ENCODE results near the gene LY6G5C. TPM values are rescaled to one million over a fixed set of nuclear protein-coding genes. Genes with fewer than 3 reads are reported as not detected.

Gene LY6G5C
- total RNA-seq, 1 experiment from 2014 or later: not detected

GRCh38 chr6:31701666-31702404 is 21.0 kb upstream of the LY6G5C start:
- DNase-seq: peak; percentile 79
- H3K9ac ChIP-seq (ENCODE audit: low read length): peak overlapping the region; percentile 92
- H2AFZ ChIP-seq (ENCODE audit: low read length): no peak overlapping the region
- no peaks in the 10 kb centered on the region for H3K9me3 ChIP-seq (ENCODE audit: low read length)
- no peaks in the 10 kb centered on the region; the same call in 1 of the 2 replicates for H3K36me3 ChIP-seq (ENCODE audit: insufficient read depth, low read length)
- H3K27me3 ChIP-seq (ENCODE audit: low read length): no peaks in the 10 kb centered on the region
- H3K4me3 ChIP-seq (ENCODE audit: low read length): peak overlapping the region; percentile 84
- H4K20me1 ChIP-seq (ENCODE audit: insufficient read depth, low read depth, low read length): no peaks in the 10 kb centered on the region
- peak overlapping the region; percentile 86 for H3K27ac ChIP-seq (ENCODE audit: low read length)
- peak overlapping the region; percentile 93 for H3K4me2 ChIP-seq (ENCODE audit: low read depth, low read length, poor library complexity, severe bottlenecking)
- peaks cover 27% of the 10 kb centered on the region for H3K79me2 ChIP-seq (ENCODE audit: low read length)
- H3K9me2 ChIP-seq (replicated peaks; ENCODE audit: insufficient read depth, low read length): no peaks in the 10 kb centered on the region
- H3K4me1 ChIP-seq (ENCODE audit: low read length): peaks cover 34% of the 10 kb centered on the region

GRCh38 chr6:31700740-31701401 is 20.0 kb upstream of the LY6G5C start:
- Histone ChIP-seq H3K27ac (ENCODE audit: low read length) (peak overlapping the region; percentile 86), H3K4me1 (ENCODE audit: low read length) (peaks cover 34% of the 10 kb centered on the region), H3K9me2 (replicated peaks; ENCODE audit: insufficient read depth, low read length) (no peaks in the 10 kb centered on the region), H3K4me2 (ENCODE audit: low read depth, low read length, poor library complexity, severe bottlenecking) (peak overlapping the region; percentile 93), H3K27me3 (ENCODE audit: low read length) (no peaks in the 10 kb centered on the region), H3K79me2 (ENCODE audit: low read length) (peaks cover 27% of the 10 kb centered on the region), H3K9me3 (ENCODE audit: low read length) (no peaks in the 10 kb centered on the region), H4K20me1 (ENCODE audit: insufficient read depth, low read depth, low read length) (no peaks in the 10 kb centered on the region), H3K4me3 (ENCODE audit: low read length) (peak overlapping the region; percentile 84), H2AFZ (ENCODE audit: low read length) (no peak overlapping the region), H3K36me3 (ENCODE audit: insufficient read depth, low read length) (no peaks in the 10 kb centered on the region; the same call in 1 of the 2 replicates), H3K9ac (ENCODE audit: low read length) (peak overlapping the region; percentile 92)
- DNase-seq: no peak

DNA sequence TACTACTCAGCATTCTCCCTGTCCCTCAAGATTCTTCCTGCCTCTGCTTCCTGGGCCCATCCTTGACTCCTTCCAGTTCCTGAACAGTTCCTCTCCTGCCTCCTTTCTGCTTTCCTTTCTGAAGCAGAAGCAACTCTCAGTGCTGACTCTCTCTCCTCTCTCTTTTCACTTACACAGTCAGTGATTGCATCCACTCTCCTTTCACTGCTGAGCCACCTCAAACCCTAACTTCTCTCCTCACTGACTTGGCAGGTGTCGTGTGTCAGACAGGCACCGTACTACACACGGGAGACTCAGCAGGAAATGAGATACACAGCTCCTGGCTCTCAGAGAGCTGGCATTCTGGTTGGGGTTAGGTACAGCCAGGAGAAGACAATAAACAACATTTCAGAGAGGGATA is 16.7 kb upstream of the LY6G5C start:
- no peaks in the 10 kb centered on the region; the same call in 1 of the 2 replicates for H3K36me3 ChIP-seq (ENCODE audit: insufficient read depth, low read length)
- no peak for DNase-seq
- H3K4me3 ChIP-seq (ENCODE audit: low read length): no peak overlapping the region
- peaks cover 23% of the 10 kb centered on the region for H3K79me2 ChIP-seq (ENCODE audit: low read length)
- no peak overlapping the region for H3K4me2 ChIP-seq (ENCODE audit: low read depth, low read length, poor library complexity, severe bottlenecking)
- no peaks in the 10 kb centered on the region for H4K20me1 ChIP-seq (ENCODE audit: insufficient read depth, low read depth, low read length)
- H3K4me1 ChIP-seq (ENCODE audit: low read length): peaks cover 26% of the 10 kb centered on the region
- H3K9ac ChIP-seq (ENCODE audit: low read length): no peak overlapping the region
- H3K9me2 ChIP-seq (replicated peaks; ENCODE audit: insufficient read depth, low read length): no peaks in the 10 kb centered on the region
- H3K27me3 ChIP-seq (ENCODE audit: low read length): no peaks in the 10 kb centered on the region
- no peak overlapping the region for H2AFZ ChIP-seq (ENCODE audit: low read length)
- peak overlapping the region; percentile 12; the same call in 1 of the 2 replicates for H3K27ac ChIP-seq (ENCODE audit: low read length)
- no peaks in the 10 kb centered on the region for H3K9me3 ChIP-seq (ENCODE audit: low read length)

DNA sequence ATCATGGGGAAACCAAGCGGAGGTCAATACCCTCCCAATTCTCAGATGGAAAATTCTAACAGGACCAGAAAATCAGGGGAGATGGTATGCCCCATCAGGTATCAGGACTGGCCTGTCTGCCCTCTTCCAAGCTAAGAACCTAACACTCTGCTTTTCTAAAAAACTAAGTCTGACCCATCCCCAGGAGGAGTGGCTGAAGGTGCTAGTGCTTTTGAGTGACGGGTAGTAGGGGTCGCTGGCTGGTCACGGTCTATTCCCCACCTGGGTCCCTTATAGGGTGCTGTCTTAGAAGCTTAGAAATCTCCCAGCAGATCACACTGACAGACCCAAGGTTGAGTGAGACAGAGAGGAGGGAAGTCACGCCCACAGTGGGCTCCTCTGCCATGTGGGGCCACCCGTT is 12.7 kb upstream of the LY6G5C start:
- Histone ChIP-seq H3K27me3 (ENCODE audit: low read length) (no peaks in the 10 kb centered on the region), H3K36me3 (ENCODE audit: insufficient read depth, low read length) (peaks cover 8% of the 10 kb centered on the region; the same call in 1 of the 2 replicates), H3K9me3 (ENCODE audit: low read length) (no peaks in the 10 kb centered on the region), H4K20me1 (ENCODE audit: insufficient read depth, low read depth, low read length) (no peaks in the 10 kb centered on the region), H3K4me2 (ENCODE audit: low read depth, low read length, poor library complexity, severe bottlenecking) (no peak overlapping the region), H3K4me1 (ENCODE audit: low read length) (peaks cover 20% of the 10 kb centered on the region), H3K9me2 (replicated peaks; ENCODE audit: insufficient read depth, low read length) (no peaks in the 10 kb centered on the region), H3K79me2 (ENCODE audit: low read length) (no peaks in the 10 kb centered on the region), H3K27ac (ENCODE audit: low read length) (no peak overlapping the region), H3K9ac (ENCODE audit: low read length) (no peak overlapping the region), H3K4me3 (ENCODE audit: low read length) (no peak overlapping the region), H2AFZ (ENCODE audit: low read length) (no peak overlapping the region)
- no peak for DNase-seq

DNA sequence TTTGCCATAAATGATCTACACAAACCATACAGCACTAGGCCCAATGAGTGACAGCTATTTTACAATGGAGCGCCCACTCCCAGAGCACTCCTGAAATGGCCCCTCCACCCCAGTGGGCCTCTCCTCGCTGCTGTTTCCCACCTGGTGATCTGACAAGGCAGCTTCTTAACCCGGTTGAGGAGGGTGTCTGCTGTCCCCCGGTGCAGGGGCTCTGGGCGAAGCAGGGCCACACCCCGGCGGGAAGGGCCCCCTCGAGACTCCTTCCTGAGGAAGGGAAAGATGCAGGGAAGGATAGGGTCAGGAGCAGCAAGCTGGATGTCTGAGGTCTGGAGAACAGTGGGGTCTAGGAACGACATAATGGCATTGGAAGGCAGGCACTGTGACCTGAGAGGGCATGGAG is 12.0 kb upstream of the LY6G5C start:
- no peaks in the 10 kb centered on the region for H3K79me2 ChIP-seq (ENCODE audit: low read length)
- H4K20me1 ChIP-seq (ENCODE audit: insufficient read depth, low read depth, low read length): no peaks in the 10 kb centered on the region
- H3K4me2 ChIP-seq (ENCODE audit: low read depth, low read length, poor library complexity, severe bottlenecking): no peak overlapping the region
- H3K9ac ChIP-seq (ENCODE audit: low read length): no peak overlapping the region
- no peak for DNase-seq
- no peak overlapping the region for H3K27ac ChIP-seq (ENCODE audit: low read length)
- no peaks in the 10 kb centered on the region for H3K27me3 ChIP-seq (ENCODE audit: low read length)
- H3K4me1 ChIP-seq (ENCODE audit: low read length): peaks cover 17% of the 10 kb centered on the region
- H3K9me2 ChIP-seq (replicated peaks; ENCODE audit: insufficient read depth, low read length): no peaks in the 10 kb centered on the region
- peaks cover 11% of the 10 kb centered on the region; the same call in 1 of the 2 replicates for H3K36me3 ChIP-seq (ENCODE audit: insufficient read depth, low read length)
- H2AFZ ChIP-seq (ENCODE audit: low read length): no peak overlapping the region
- H3K9me3 ChIP-seq (ENCODE audit: low read length): no peaks in the 10 kb centered on the region
- no peak overlapping the region for H3K4me3 ChIP-seq (ENCODE audit: low read length)

DNA sequence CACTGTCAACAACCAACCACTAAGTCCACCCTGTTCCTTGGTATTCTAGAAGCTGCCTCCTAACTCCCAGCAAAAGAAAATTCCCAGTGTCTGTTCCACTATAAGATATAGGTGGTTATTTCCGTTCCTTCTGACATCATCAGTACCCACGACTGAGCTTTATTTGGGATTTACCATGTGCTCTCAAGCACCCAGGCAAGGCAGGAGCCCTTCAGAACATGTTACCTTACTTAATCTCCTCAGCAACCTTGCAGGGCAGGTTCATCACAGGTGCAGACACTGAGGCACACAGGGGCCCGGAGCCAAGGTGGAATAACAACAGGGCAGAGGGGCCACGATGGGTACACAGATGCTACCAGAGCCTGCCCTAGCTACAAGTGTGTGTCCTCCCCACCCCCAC is 11.5 kb upstream of the LY6G5C start:
- Histone ChIP-seq H2AFZ (ENCODE audit: low read length) (no peak overlapping the region), H3K36me3 (ENCODE audit: insufficient read depth, low read length) (peaks cover 11% of the 10 kb centered on the region; the same call in 1 of the 2 replicates), H3K4me1 (ENCODE audit: low read length) (peaks cover 13% of the 10 kb centered on the region), H3K9me3 (ENCODE audit: low read length) (no peaks in the 10 kb centered on the region), H3K27me3 (ENCODE audit: low read length) (no peaks in the 10 kb centered on the region), H3K9ac (ENCODE audit: low read length) (no peak overlapping the region), H3K4me3 (ENCODE audit: low read length) (no peak overlapping the region), H3K9me2 (replicated peaks; ENCODE audit: insufficient read depth, low read length) (no peaks in the 10 kb centered on the region), H3K27ac (ENCODE audit: low read length) (no peak overlapping the region), H3K4me2 (ENCODE audit: low read depth, low read length, poor library complexity, severe bottlenecking) (no peak overlapping the region), H3K79me2 (ENCODE audit: low read length) (no peaks in the 10 kb centered on the region), H4K20me1 (ENCODE audit: insufficient read depth, low read depth, low read length) (no peaks in the 10 kb centered on the region)
- DNase-seq: no peak

DNA sequence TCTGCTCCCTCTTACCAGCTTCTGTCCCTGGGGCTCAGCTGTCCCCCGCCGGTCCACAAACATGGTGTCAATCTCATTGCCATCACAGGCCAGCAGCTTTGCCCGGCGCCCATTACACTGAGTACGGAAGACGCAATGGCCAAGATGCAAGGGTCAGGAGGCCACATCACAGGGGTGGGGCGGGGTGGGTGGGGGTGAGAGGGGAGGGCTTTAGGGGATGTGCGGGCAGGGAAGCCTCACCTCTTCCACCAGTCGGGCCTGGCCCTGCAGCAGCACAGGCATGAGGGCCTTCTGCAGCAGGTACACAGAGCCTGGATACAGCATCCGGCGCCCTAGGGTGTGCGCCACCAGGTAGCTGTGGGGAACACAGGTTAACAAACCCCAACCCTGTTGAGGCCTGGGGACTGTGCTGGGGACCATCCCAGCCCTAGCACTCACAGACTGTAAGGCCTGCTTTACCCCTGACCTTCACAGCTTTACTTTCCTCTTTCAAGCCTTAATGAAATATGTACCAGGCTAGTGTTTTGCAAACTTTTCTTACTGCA is 10.8 kb upstream of the LY6G5C start:
- no peaks in the 10 kb centered on the region for H3K9me2 ChIP-seq (replicated peaks; ENCODE audit: insufficient read depth, low read length)

GRCh38 chr6:31691078-31691463 is 10.2 kb upstream of the LY6G5C start:
- Histone ChIP-seq H3K4me2 (ENCODE audit: low read depth, low read length, poor library complexity, severe bottlenecking) (no peak overlapping the region), H3K4me1 (ENCODE audit: low read length) (peaks cover 13% of the 10 kb centered on the region)

More for the DNA sequence above, 10.8 kb upstream of the LY6G5C start:
- no peak for DNase-seq
- Histone ChIP-seq H3K27ac (ENCODE audit: low read length) (no peak overlapping the region), H3K9me3 (ENCODE audit: low read length) (no peaks in the 10 kb centered on the region), H3K36me3 (ENCODE audit: insufficient read depth, low read length) (peaks cover 11% of the 10 kb centered on the region; the same call in 1 of the 2 replicates), H3K4me1 (ENCODE audit: low read length) (peaks cover 13% of the 10 kb centered on the region), H3K4me3 (ENCODE audit: low read length) (no peak overlapping the region), H3K27me3 (ENCODE audit: low read length) (no peaks in the 10 kb centered on the region), H2AFZ (ENCODE audit: low read length) (no peak overlapping the region), H3K9ac (ENCODE audit: low read length) (no peak overlapping the region), H4K20me1 (ENCODE audit: insufficient read depth, low read depth, low read length) (no peaks in the 10 kb centered on the region), H3K79me2 (ENCODE audit: low read length) (no peaks in the 10 kb centered on the region), H3K4me2 (ENCODE audit: low read depth, low read length, poor library complexity, severe bottlenecking) (no peak overlapping the region)

More at GRCh38 chr6:31691078-31691463, 10.2 kb upstream of the LY6G5C start:
- H3K9ac ChIP-seq (ENCODE audit: low read length): no peak overlapping the region
- H2AFZ ChIP-seq (ENCODE audit: low read length): no peak overlapping the region
- DNase-seq: no peak
- H3K27me3 ChIP-seq (ENCODE audit: low read length): no peaks in the 10 kb centered on the region
- no peak overlapping the region for H3K4me3 ChIP-seq (ENCODE audit: low read length)
- H3K79me2 ChIP-seq (ENCODE audit: low read length): no peaks in the 10 kb centered on the region
- H3K9me3 ChIP-seq (ENCODE audit: low read length): no peaks in the 10 kb centered on the region
- H4K20me1 ChIP-seq (ENCODE audit: insufficient read depth, low read depth, low read length): no peaks in the 10 kb centered on the region
- H3K27ac ChIP-seq (ENCODE audit: low read length): no peak overlapping the region
- H3K9me2 ChIP-seq (replicated peaks; ENCODE audit: insufficient read depth, low read length): no peaks in the 10 kb centered on the region
- peaks cover 11% of the 10 kb centered on the region; the same call in 1 of the 2 replicates for H3K36me3 ChIP-seq (ENCODE audit: insufficient read depth, low read length)
